K562 (cell line): ENCODE measurements around the gene OSBP2. TPM values are rescaled to one million over a fixed set of nuclear protein-coding genes. Genes with fewer than 3 reads are reported as not detected.

Experiments
- ATAC-seq: fragments of 200-7000 bp; cut with Tn5 transposase; 3 replicates; pipeline ENCODE4 v1.9.1; 2020; ENCODE audit warnings: moderate library complexity
- BruUV-seq: library from RNA; stranded (reverse); fragments of 400-500 nt; replicated peaks from 2 replicates; lab custom pipeline; 2021; lab: Mats Ljungman, UMichigan
- CTCF ChIA-PET: fragments of 300-600 bp; formaldehyde crosslinking; extraction: SDS; loops from one replicate; lab custom pipeline; 2021; ENCODE audit warnings: low intra/inter-chr PET ratio; lab: Yijun Ruan, JAX
- POLR2A ChIA-PET: fragments of 300-600, 350-650 bp; sonication (Branson Sonifier 250); formaldehyde crosslinking; extraction: SDS; loops from one replicate; lab custom pipeline; 2021; ENCODE audit warnings: antibody characterized with exemption, inconsistent platforms; lab: Yijun Ruan, JAX
- DNase-seq, 4 experiments: peaks; one replicate each; pipeline versions ENCODE4 v3.0.0 to v3.0.0-alpha.2; 2011 to 2018; ENCODE audit warnings: low spot score in 3 of 4, mixed read lengths in 3 of 4; ENCODE audit errors: extremely low read depth in 1 of 4
- FAIRE-seq: peaks from 2 replicates; lab custom pipeline; 2011; peaks lifted over from hg19 to GRCh38; lab: Jason Lieb, UNC
- H2AFZ ChIP-seq: 2 replicates; pipeline ENCODE4 v1.6.0; 2011; ENCODE audit warnings: low read depth, low read length, control low read depth, inconsistent platforms
- H3K27ac ChIP-seq: fragments of 200-600 bp; 3 replicates; pipeline ENCODE4 v1.8.0; 2011; ENCODE audit warnings: low read depth, mild to moderate bottlenecking, control low read depth, inconsistent platforms, low read length, moderate library complexity, mixed read lengths; ENCODE audit errors: extremely low read depth
- H3K27me3 ChIP-seq, 2 experiments: fragments of 300-600 bp in 1 of 2; 2 replicates in 1 of 2; 3 replicates in 1 of 2; pipeline versions ENCODE4 v1.6.0 to v1.8.0; 2011; ENCODE audit warnings: inconsistent platforms in 2 of 2, low read length in 2 of 2, mild to moderate bottlenecking in 1 of 2, mixed read lengths in 1 of 2, moderate library complexity in 1 of 2; ENCODE audit not compliant: control insufficient read depth in 2 of 2, insufficient read depth in 2 of 2
- H3K36me3 ChIP-seq: fragments of 300-600 bp; 3 replicates; pipeline ENCODE4 v1.8.0; 2011; ENCODE audit warnings: mild to moderate bottlenecking, low read length, inconsistent platforms; ENCODE audit not compliant: control insufficient read depth, insufficient read depth
- H3K4me1 ChIP-seq, 2 experiments: fragments of 200-600 bp in 1 of 2; replicated peaks in 1 of 2; 2 replicates in 1 of 2; 3 replicates in 1 of 2; pipeline versions ENCODE4 v1.5.1 to v1.8.0; 2011; ENCODE audit warnings: inconsistent platforms in 2 of 2, low read length in 2 of 2, mild to moderate bottlenecking in 1 of 2, mixed read lengths in 1 of 2, moderate library complexity in 1 of 2; ENCODE audit not compliant: control insufficient read depth in 2 of 2, insufficient read depth in 2 of 2
- H3K4me2 ChIP-seq: 2 replicates; pipeline ENCODE4 v1.6.1; 2011; ENCODE audit warnings: low read length, control low read depth, inconsistent platforms, mixed read lengths; ENCODE audit not compliant: insufficient read depth
- H3K4me3 ChIP-seq: fragments of 200-600 bp; sonication (generic), shearing (Covaris generic); 2 replicates; pipeline ENCODE4 v1.5.1; 2016; ENCODE audit warnings: control low read depth, inconsistent platforms
- H3K79me2 ChIP-seq: fragments of 200-600 bp; 3 replicates; pipeline ENCODE4 v1.8.0; 2011; ENCODE audit warnings: low read length, inconsistent platforms; ENCODE audit not compliant: control insufficient read depth, insufficient read depth
- H3K9ac ChIP-seq, 2 experiments: 2 replicates each; pipeline versions ENCODE4 v1.6.0 to v1.6.1; 2011; ENCODE audit warnings: low read depth in 2 of 2, low read length in 2 of 2, control low read depth in 1 of 2, inconsistent platforms in 1 of 2, mild to moderate bottlenecking in 1 of 2, mixed read lengths in 1 of 2; ENCODE audit not compliant: insufficient read depth in 1 of 2
- H3K9me1 ChIP-seq: one replicate; pipeline ENCODE4 v1.6.0; 2011; ENCODE audit warnings: inconsistent platforms, mild to moderate bottlenecking, low read length, moderate library complexity; ENCODE audit not compliant: control insufficient read depth, insufficient read depth
- H3K9me3 ChIP-seq: replicated peaks from 2 replicates; pipeline ENCODE4 v1.5.1; 2011; ENCODE audit warnings: low read depth, low read length, inconsistent platforms; ENCODE audit not compliant: control insufficient read depth, insufficient read depth
- H4K20me1 ChIP-seq: replicated peaks from 2 replicates; pipeline ENCODE4 v1.6.1; 2011; ENCODE audit warnings: low read length, inconsistent platforms, mixed read lengths; ENCODE audit not compliant: control insufficient read depth, insufficient read depth
- GATA2 ChIP-seq: sonication (generic); formaldehyde crosslinking; IDR thresholded peaks from 2 replicates; pipeline ENCODE4 v1.4.0; 2020; ENCODE audit warnings: mild to moderate bottlenecking, missing genetic modification reagents
- PATZ1 ChIP-seq: fragments of 250-450 bp; sonication (Bioruptor Pico); IDR thresholded peaks from 2 replicates; pipeline ENCODE4 v1.5.0; 2020; ENCODE audit warnings: mild to moderate bottlenecking, borderline replicate concordance
- SMARCE1 ChIP-seq: fragments of 450-650 bp; IDR thresholded peaks from 2 replicates; pipeline ENCODE4 v1.7.1; 2016; ENCODE audit warnings: mild to moderate bottlenecking
- SREBF1 ChIP-seq: fragments of 150-350 bp; IDR thresholded peaks from 2 replicates; pipeline ENCODE4 v1.6.1; 2014; ENCODE audit warnings: antibody characterized with exemption, low read depth, low read length, borderline replicate concordance
- ZKSCAN1 ChIP-seq: fragments of 150-350 bp; IDR thresholded peaks from 2 replicates; pipeline ENCODE4 v1.6.1; 2016; ENCODE audit warnings: low read depth, low read length
- ZNF184 ChIP-seq: sonication (generic); formaldehyde crosslinking; IDR thresholded peaks from 2 replicates; pipeline ENCODE4 v1.5.0; 2020; ENCODE audit warnings: missing genetic modification reagents
- ZNF586 ChIP-seq: fragments of 450-650 bp; formaldehyde crosslinking; conservative IDR thresholded peaks from 2 replicates; pipeline ENCODE4 v1.4.0; 2020; ENCODE audit warnings: mild to moderate bottlenecking, moderate library complexity
- WGBS: fragments of 100-300 bp; shearing (Covaris generic); methylation state at CpG from one replicate; pipeline ENCODE4 v1.1.6; 2016; ENCODE audit warnings: low coverage, mixed read lengths; ENCODE audit not compliant: insufficient coverage; ENCODE audit errors: missing lambda C conversion rate; 5-methylcytosine and 5-hydroxymethylcytosine counted together
- in situ Hi-C: fragments of 300-500 bp; cut with MboI; formaldehyde crosslinking; loops from 4 replicates; pipeline ENCODE4 v1.15.0; 2018; ENCODE audit warnings: inconsistent platforms, mixed read lengths
- intact Hi-C: fragments of 100-400 bp; cut with micrococcal nuclease; formaldehyde crosslinking; loops from 2 replicates; pipeline ENCODE4 v1.14.2; 2022
- polyA plus RNA-seq, 8 experiments: library from polyadenylated mRNA; depleted of rRNA in 4 of 8; stranded (reverse) in 5 of 8; unstranded in 3 of 8; fragments of >200 nt; fragmentation: Nextera tagmentation in 2 of 8; fragmentation: Illumina TruSeq in 1 of 8; extraction: Ambion mirVana in 2 of 8; extraction: Trizol in 1 of 8; gene quantifications; 2 replicates each; pipeline versions ENCODE4 v1.2.1 to v1.2.3, GENCODE V29; 2011 to 2014; ENCODE audit warnings: inconsistent platforms in 1 of 8, missing spikeins in 1 of 8
- total RNA-seq, 7 experiments: library from RNA; depleted of rRNA in 6 of 7; stranded (reverse); fragments of >200 nt in 6 of 7; fragmentation: Illumina TruSeq in 2 of 7; extraction: Trizol in 2 of 7; gene quantifications; 2 replicates each; pipeline versions ENCODE4 v1.2.1 to v1.2.3, GENCODE V29; 2011 to 2021; ENCODE audit warnings: low replicate concordance in 1 of 7
- TF ChIP-seq, protein P1 (sequence below): sonication (generic); formaldehyde crosslinking; IDR thresholded peaks from 2 replicates; pipeline ENCODE4 v1.8.1; 2023; ENCODE audit warnings: mild to moderate bottlenecking, missing genetic modification reagents, moderate library complexity
- TF ChIP-seq, protein P2 (sequence below): fragments of 450-650 bp; IDR thresholded peaks from 2 replicates; pipeline ENCODE4 v1.6.1; 2017; ENCODE audit warnings: antibody characterized with exemption
- TF ChIP-seq, protein P3 (sequence below), 2 experiments: fragments of 450-650 bp; IDR thresholded peaks; 2 replicates each; pipeline ENCODE4 v1.6.1; 2016

The OSBP2 gene
- total and polyA plus RNA-seq, 9 of the 15 experiments (the other 6 are each of a cell fraction or from before 2014, with no cell fraction given), result 0.52 to 29.5 (median 21.6) TPM

DNA sequence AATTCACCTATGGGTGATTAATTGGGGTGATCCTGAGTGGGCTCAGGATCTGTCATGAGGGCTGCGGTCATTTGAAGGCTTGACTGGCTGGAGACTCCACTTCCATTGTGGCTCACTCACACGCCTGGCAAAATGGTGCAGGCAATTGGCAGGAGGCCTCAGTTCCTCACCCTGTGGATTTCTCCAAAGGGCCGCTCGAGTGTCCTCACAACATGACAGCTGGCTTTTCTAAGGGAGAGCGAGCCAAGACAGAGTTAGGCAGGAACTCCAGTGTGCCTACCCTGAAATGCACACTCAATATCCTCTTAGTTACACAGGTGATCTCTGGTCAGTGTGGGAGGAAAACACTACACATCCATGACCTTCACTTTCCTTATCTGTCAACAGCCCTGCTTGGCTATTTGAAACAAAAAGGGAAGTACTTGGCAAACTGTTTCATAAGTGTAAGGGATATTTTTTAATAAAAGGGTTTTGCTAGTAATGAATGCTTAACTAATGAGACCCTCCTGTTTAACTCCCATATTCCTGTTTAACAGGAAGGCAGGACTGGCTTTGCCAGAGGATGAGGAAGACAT lies 25.7 kb downstream of the OSBP2 start (continued):
- TF ChIP-seq PATZ1, result no peak
- peak; percentile 24; the same call in 1 of the 2 replicates for TF ChIP-seq GATA2 (CRISPR knock-in tag)
- peak; percentile 65; the same call in 1 of the 2 replicates for TF ChIP-seq SMARCE1

- H3K4me1 ChIP-seq, result peaks cover 0 to 11% of the 10 kb centered on the region in 2 experiments; a peak in 4 of 5 replicates
- DNase-seq, result no peak
- H3K4me3 ChIP-seq, result no peak overlapping the region
- CTCF ChIA-PET, result no interaction called here
- BruUV-seq, result no TSS peak
- no peak for FAIRE-seq
- ATAC-seq, result no peak
- no peaks in the 10 kb centered on the region for H3K9me1 ChIP-seq
- POLR2A ChIA-PET, result interaction anchor here (0.5 to 0.9 kb wide), 2 partner anchors 49 to 113 kb away, joined by 3 to 4 read pairs; no protein-coding TSS in a partner anchor
- intact Hi-C loops, result no loop called here
- H3K4me2 ChIP-seq, result no peak overlapping the region
- H3K9me3 ChIP-seq, result no peaks in the 10 kb centered on the region
- H3K79me2 ChIP-seq, result no peaks in the 10 kb centered on the region
- no peak overlapping the region for H3K27ac ChIP-seq
- H3K36me3 ChIP-seq, result no peaks in the 10 kb centered on the region
- no peak overlapping the region for H2AFZ ChIP-seq
- no peaks in the 10 kb centered on the region for H3K27me3 ChIP-seq
- H3K9ac ChIP-seq, result no peak overlapping the region
- H4K20me1 ChIP-seq, result no peaks in the 10 kb centered on the region
- in situ Hi-C loops, result no loop called here
- 57% methylated on average over 4 of the region's 4 CpGs for WGBS
- TF ChIP-seq, protein P1, sequence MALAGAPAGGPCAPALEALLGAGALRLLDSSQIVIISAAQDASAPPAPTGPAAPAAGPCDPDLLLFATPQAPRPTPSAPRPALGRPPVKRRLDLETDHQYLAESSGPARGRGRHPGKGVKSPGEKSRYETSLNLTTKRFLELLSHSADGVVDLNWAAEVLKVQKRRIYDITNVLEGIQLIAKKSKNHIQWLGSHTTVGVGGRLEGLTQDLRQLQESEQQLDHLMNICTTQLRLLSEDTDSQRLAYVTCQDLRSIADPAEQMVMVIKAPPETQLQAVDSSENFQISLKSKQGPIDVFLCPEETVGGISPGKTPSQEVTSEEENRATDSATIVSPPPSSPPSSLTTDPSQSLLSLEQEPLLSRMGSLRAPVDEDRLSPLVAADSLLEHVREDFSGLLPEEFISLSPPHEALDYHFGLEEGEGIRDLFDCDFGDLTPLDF, result no peak
- no peak for TF ChIP-seq ZNF184 (CRISPR knock-in tag)
- TF ChIP-seq ZKSCAN1, result no peak
- TF ChIP-seq, protein P2, sequence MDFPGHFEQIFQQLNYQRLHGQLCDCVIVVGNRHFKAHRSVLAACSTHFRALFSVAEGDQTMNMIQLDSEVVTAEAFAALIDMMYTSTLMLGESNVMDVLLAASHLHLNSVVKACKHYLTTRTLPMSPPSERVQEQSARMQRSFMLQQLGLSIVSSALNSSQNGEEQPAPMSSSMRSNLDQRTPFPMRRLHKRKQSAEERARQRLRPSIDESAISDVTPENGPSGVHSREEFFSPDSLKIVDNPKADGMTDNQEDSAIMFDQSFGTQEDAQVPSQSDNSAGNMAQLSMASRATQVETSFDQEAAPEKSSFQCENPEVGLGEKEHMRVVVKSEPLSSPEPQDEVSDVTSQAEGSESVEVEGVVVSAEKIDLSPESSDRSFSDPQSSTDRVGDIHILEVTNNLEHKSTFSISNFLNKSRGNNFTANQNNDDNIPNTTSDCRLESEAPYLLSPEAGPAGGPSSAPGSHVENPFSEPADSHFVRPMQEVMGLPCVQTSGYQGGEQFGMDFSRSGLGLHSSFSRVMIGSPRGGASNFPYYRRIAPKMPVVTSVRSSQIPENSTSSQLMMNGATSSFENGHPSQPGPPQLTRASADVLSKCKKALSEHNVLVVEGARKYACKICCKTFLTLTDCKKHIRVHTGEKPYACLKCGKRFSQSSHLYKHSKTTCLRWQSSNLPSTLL, result no peak
- TF ChIP-seq ZNF586 (CRISPR knock-in tag), result no peak
- no peak for TF ChIP-seq SREBF1
- TF ChIP-seq, protein P3, sequence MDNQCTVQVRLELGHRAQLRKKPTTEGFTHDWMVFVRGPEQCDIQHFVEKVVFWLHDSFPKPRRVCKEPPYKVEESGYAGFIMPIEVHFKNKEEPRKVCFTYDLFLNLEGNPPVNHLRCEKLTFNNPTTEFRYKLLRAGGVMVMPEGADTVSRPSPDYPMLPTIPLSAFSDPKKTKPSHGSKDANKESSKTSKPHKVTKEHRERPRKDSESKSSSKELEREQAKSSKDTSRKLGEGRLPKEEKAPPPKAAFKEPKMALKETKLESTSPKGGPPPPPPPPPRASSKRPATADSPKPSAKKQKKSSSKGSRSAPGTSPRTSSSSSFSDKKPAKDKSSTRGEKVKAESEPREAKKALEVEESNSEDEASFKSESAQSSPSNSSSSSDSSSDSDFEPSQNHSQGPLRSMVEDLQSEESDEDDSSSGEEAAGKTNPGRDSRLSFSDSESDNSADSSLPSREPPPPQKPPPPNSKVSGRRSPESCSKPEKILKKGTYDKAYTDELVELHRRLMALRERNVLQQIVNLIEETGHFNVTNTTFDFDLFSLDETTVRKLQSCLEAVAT (IDR thresholded peaks at IDR 0.05), result no peak
Observed at GRCh38 chr22:30721741-30722140, 27.1 kb downstream of the OSBP2 start.
